PC-9 (cell line): Measurements from ENCODE around the gene ERRFI1. TPM values are rescaled to one million over a fixed set of nuclear protein-coding genes. Genes with fewer than 3 reads are reported as not detected.
A peak's percentile ranks its signal among the peaks of the same experiment; 100 is the strongest.

Source experiments
- BruUV-seq: library from RNA; stranded (reverse); fragments of 400-500 nt; replicated peaks from 2 replicates; lab custom pipeline; 2021; lab: Mats Ljungman, UMichigan
- CTCF ChIA-PET: fragments of 300-600 bp; sonication (Branson Sonifier 250); formaldehyde crosslinking; loops from one replicate; lab custom pipeline; 2022; ENCODE audit warnings: antibody characterized with exemption; lab: Charles Lee
- POLR2A ChIA-PET: fragments of 300-600 bp; sonication (Branson Sonifier 250); formaldehyde crosslinking; loops from one replicate; lab custom pipeline; 2022; ENCODE audit warnings: antibody characterized with exemption; ENCODE audit not compliant: unreplicated experiment; lab: Charles Lee
- DNase-seq, 2 experiments: peaks; one replicate each; pipeline versions ENCODE4 v3.0.0 to v3.0.0-alpha.2; 2015 to 2022; ENCODE audit warnings: mixed read lengths in 1 of 2
- H2AFZ ChIP-seq: fragments of 200-600 bp; sonication (generic); 2 replicates; pipeline ENCODE4 v1.8.1; 2017; ENCODE audit warnings: antibody characterized with exemption
- H3F3A ChIP-seq: fragments of 200-600 bp; sonication (generic); 2 replicates; pipeline ENCODE4 v1.8.1; 2017; ENCODE audit warnings: antibody characterized with exemption, mild to moderate bottlenecking, low read depth; ENCODE audit not compliant: insufficient read depth
- H3K27ac ChIP-seq: fragments of 200-600 bp; sonication (generic); 2 replicates; pipeline ENCODE4 v1.6.1; 2016; ENCODE audit warnings: mixed run types
- H3K27me3 ChIP-seq: fragments of 200-600 bp; sonication (generic); 2 replicates; pipeline ENCODE4 v1.6.1; 2016; ENCODE audit warnings: low read depth, mixed run types; ENCODE audit not compliant: insufficient read depth
- H3K36me3 ChIP-seq: fragments of 200-600 bp; sonication (generic); 2 replicates; pipeline ENCODE4 v1.6.1; 2016; ENCODE audit warnings: low read depth, mixed run types
- H3K4me1 ChIP-seq: fragments of 200-600 bp; sonication (generic); replicated peaks from 2 replicates; pipeline ENCODE4 v1.6.1; 2016; ENCODE audit warnings: mixed run types; ENCODE audit not compliant: insufficient read depth
- H3K4me2 ChIP-seq: fragments of 200-600 bp; sonication (generic); 2 replicates; pipeline ENCODE4 v1.6.1; 2017; ENCODE audit warnings: mixed run types
- H3K4me3 ChIP-seq: fragments of 200-600 bp; sonication (generic); 2 replicates; pipeline ENCODE4 v1.6.1; 2016; ENCODE audit warnings: mixed run types
- H3K79me2 ChIP-seq: fragments of 200-600 bp; sonication (generic); 2 replicates; pipeline ENCODE4 v1.6.1; 2017; ENCODE audit warnings: low read depth, mixed run types
- H3K9me2 ChIP-seq: fragments of 200-600 bp; sonication (generic); 2 replicates; pipeline ENCODE4 v1.8.1; 2017; ENCODE audit warnings: mild to moderate bottlenecking; ENCODE audit not compliant: insufficient read depth
- H3K9me3 ChIP-seq: fragments of 200-600 bp; sonication (generic); 2 replicates; pipeline ENCODE4 v1.8.1; 2016; ENCODE audit warnings: low read depth; ENCODE audit not compliant: insufficient read depth
- H4K20me1 ChIP-seq: fragments of 200-600 bp; sonication (generic); 2 replicates; pipeline ENCODE4 v1.8.1; 2017; ENCODE audit not compliant: insufficient read depth
- CTCF ChIP-seq: fragments of 200-600 bp; sonication (generic); conservative IDR thresholded peaks from 2 replicates; pipeline ENCODE4 v1.6.1; 2017; ENCODE audit warnings: mixed run types, antibody characterized with exemption, mild to moderate bottlenecking, moderate library complexity
- EZH2 ChIP-seq: fragments of 200-600 bp; sonication (generic); IDR thresholded peaks from 2 replicates; pipeline ENCODE4 v1.8.0; 2017; ENCODE audit warnings: antibody characterized with exemption, low read depth
- intact Hi-C: fragments of 100-400 bp; cut with micrococcal nuclease; formaldehyde crosslinking; loops from one replicate; pipeline ENCODE4 v1.10.0; 2022; ENCODE audit not compliant: unreplicated experiment
- total RNA-seq: library from RNA; stranded (reverse); gene quantifications from 2 replicates; pipeline ENCODE4 v1.2.3, GENCODE V29; 2021

Gene ERRFI1
- total RNA-seq, 1 experiment from 2014 or later: 44.9 TPM

DNA sequence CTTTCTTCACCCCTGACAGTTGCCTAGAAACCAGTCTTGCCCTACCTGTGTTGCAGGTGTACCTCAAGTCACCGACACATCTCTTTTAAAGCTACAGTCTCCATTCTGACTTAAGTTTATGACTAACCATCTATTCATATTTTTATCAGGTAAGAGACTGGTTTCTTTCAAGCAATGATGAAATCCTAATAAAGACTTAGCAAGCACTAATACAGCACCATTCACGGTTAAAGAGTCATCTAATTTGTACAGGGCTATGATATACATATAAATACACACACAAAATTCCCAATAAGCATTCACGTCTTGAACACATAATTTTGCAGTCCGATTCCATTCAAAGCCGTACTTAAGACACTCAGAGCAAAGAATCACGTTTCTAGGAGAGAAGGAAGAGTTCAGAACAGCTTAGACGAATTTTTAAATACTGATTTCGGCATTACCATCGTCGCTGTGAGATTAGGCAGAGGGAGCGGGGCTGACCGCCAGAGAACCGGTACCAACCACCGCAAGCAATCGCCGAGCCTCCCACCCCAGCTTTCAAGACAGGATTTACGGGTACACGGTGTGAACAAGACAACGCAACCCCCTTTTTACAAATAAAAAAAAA is 943 bp downstream of the ERRFI1 start:
- H3K79me2 ChIP-seq: peaks cover 80% of the 10 kb centered on the region
- peaks cover 54% of the 10 kb centered on the region for H4K20me1 ChIP-seq
- TF ChIP-seq CTCF: no peak
- TF ChIP-seq EZH2: no peak
- H3K9me2 ChIP-seq: no peaks in the 10 kb centered on the region
- no peaks in the 10 kb centered on the region for H3K27me3 ChIP-seq
- POLR2A ChIA-PET: interaction anchor here (0.6 kb wide), 2 partner anchors 968 to 1056 kb away, joined by 3 to 9 read pairs; no protein-coding TSS in a partner anchor
- peak overlapping the region; percentile 91 for H3K4me2 ChIP-seq
- H3F3A ChIP-seq: peaks cover 71% of the 10 kb centered on the region
- H3K27ac ChIP-seq: peak overlapping the region; percentile 90
- no peaks in the 10 kb centered on the region for H3K9me3 ChIP-seq
- H3K4me1 ChIP-seq: peaks cover 31% of the 10 kb centered on the region
- CTCF ChIA-PET: no interaction called here
- peaks cover 47% of the 10 kb centered on the region for H3K36me3 ChIP-seq
- DNase-seq: peak in 1 of 2 experiments; percentile 78
- BruUV-seq: TSS peak; percentile 48
- no peak overlapping the region for H2AFZ ChIP-seq
- H3K4me3 ChIP-seq: peak overlapping the region; percentile 91
- intact Hi-C loops: loop anchor here (5.0 kb wide), 1 partner anchor 52 kb away; no protein-coding TSS in a partner anchor

GRCh38 chr1:8024329-8024728 is 1.8 kb downstream of the ERRFI1 start:
- H3K9me2 ChIP-seq: no peaks in the 10 kb centered on the region
- peak overlapping the region; percentile 91 for H3K4me3 ChIP-seq
- no peak overlapping the region for H2AFZ ChIP-seq
- peaks cover 88% of the 10 kb centered on the region for H3K79me2 ChIP-seq
- H4K20me1 ChIP-seq: peaks cover 60% of the 10 kb centered on the region
- peak overlapping the region; percentile 90 for H3K27ac ChIP-seq
- H3K36me3 ChIP-seq: peaks cover 53% of the 10 kb centered on the region
- peaks cover 79% of the 10 kb centered on the region for H3F3A ChIP-seq
- peak overlapping the region; percentile 91 for H3K4me2 ChIP-seq
- BruUV-seq: no TSS peak
- POLR2A ChIA-PET: interaction anchor here (0.5 to 0.6 kb wide), 2 partner anchors 73 to 969 kb away, joined by 3 to 5 read pairs; no protein-coding TSS in a partner anchor
- CTCF ChIA-PET: no interaction called here
- TF ChIP-seq EZH2 (no peak), CTCF (no peak)
- intact Hi-C loops: no loop called here
- no peaks in the 10 kb centered on the region for H3K27me3 ChIP-seq
- H3K4me1 ChIP-seq: peaks cover 30% of the 10 kb centered on the region
- DNase-seq: no peak
- no peaks in the 10 kb centered on the region for H3K9me3 ChIP-seq

DNA sequence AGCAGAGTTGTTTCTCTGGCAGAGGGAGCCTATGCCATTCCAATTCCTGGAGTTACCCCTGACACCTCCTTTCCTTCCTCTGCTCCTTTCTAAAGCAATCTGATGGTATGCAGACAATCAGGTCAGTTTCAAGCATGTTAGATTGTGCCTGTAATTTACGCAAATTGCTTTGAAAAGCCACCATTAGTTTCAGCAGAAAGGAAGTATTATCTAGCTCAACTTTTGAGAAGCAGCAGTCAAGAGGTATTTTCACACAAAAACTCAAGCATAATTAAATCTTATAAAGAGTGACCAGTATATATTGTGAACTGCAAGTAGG is 2.2 kb downstream of the ERRFI1 start:
- peaks cover 30% of the 10 kb centered on the region for H3K4me1 ChIP-seq
- peaks cover 63% of the 10 kb centered on the region for H4K20me1 ChIP-seq
- H3K79me2 ChIP-seq: peaks cover 90% of the 10 kb centered on the region
- BruUV-seq: no TSS peak
- CTCF ChIA-PET: no interaction called here
- POLR2A ChIA-PET: interaction anchor here (0.5 kb wide), 1 partner anchor 73 kb away, joined by 5 read pairs; no protein-coding TSS in a partner anchor
- no peaks in the 10 kb centered on the region for H3K27me3 ChIP-seq
- DNase-seq: no peak
- H3K27ac ChIP-seq: peak overlapping the region; percentile 90
- TF ChIP-seq EZH2 (no peak), CTCF (no peak)
- intact Hi-C loops: no loop called here
- H3F3A ChIP-seq: peaks cover 80% of the 10 kb centered on the region
- peak overlapping the region; percentile 91 for H3K4me2 ChIP-seq
- H3K9me2 ChIP-seq: no peaks in the 10 kb centered on the region
- H3K9me3 ChIP-seq: no peaks in the 10 kb centered on the region
- peaks cover 57% of the 10 kb centered on the region for H3K36me3 ChIP-seq
- no peak overlapping the region for H2AFZ ChIP-seq
- H3K4me3 ChIP-seq: peak overlapping the region; percentile 91
